Lung (tissue), 12 donors: ENCODE measurements around the gene CD300H. TPM values are rescaled to one million over a fixed set of nuclear protein-coding genes. Genes with fewer than 3 reads are reported as not detected.

ENCODE experiments used
- ATAC-seq: fragments of 200-7000 bp; cut with Tn5 transposase; one replicate; pipeline ENCODE4 v1.9.1; 2020; ENCODE audit warnings: moderate number of reproducible peaks; ENCODE audit not compliant: insufficient read depth, low FRiP score
- DNase-seq, 3 donors: peaks; one replicate each; pipeline ENCODE4 v3.0.0-alpha.2; 2013 to 2017
- H3K27ac ChIP-seq, 2 donors: one replicate each; pipeline ENCODE4 v1.5.1; 2013; ENCODE audit warnings: mild to moderate bottlenecking in 2 of 2, moderate library complexity in 2 of 2, control low read depth in 1 of 2, inconsistent platforms in 1 of 2, low read depth in 1 of 2, low read length in 1 of 2
- H3K27me3 ChIP-seq, 3 donors: one replicate each; pipeline ENCODE4 v1.5.1; 2013; ENCODE audit warnings: low read length in 2 of 3; ENCODE audit not compliant: control insufficient read depth in 3 of 3, insufficient read depth in 3 of 3
- H3K36me3 ChIP-seq, 4 donors: one replicate each; pipeline ENCODE4 v1.5.1; 2013; ENCODE audit warnings: low read length in 4 of 4, mild to moderate bottlenecking in 1 of 4, moderate library complexity in 1 of 4; ENCODE audit not compliant: control insufficient read depth in 4 of 4, insufficient read depth in 4 of 4
- H3K4me1 ChIP-seq, 5 donors: one replicate each; pipeline ENCODE4 v1.5.1; 2013; ENCODE audit warnings: low read length in 5 of 5, mild to moderate bottlenecking in 2 of 5, moderate library complexity in 1 of 5; ENCODE audit not compliant: control insufficient read depth in 5 of 5, insufficient read depth in 5 of 5
- H3K4me3 ChIP-seq: one replicate; pipeline ENCODE4 v1.5.1; 2013; ENCODE audit warnings: mild to moderate bottlenecking, control low read depth, moderate library complexity
- H3K9ac ChIP-seq, 2 donors: one replicate each; pipeline ENCODE4 v1.5.1; 2013; ENCODE audit warnings: low read length in 2 of 2, control low read depth in 1 of 2; ENCODE audit not compliant: insufficient read depth in 1 of 2
- H3K9me3 ChIP-seq, 4 donors: one replicate each; pipeline ENCODE4 v1.5.1; 2013; ENCODE audit warnings: low read length in 3 of 4, mild to moderate bottlenecking in 1 of 4, moderate library complexity in 1 of 4; ENCODE audit not compliant: control insufficient read depth in 4 of 4, insufficient read depth in 3 of 4
- WGBS, 2 donors: extraction: QIAGEN DNeasy Blood & Tissue Kit; methylation state at CpG; one replicate each; pipeline ENCODE4 v1.1.7; 2013; 5-methylcytosine and 5-hydroxymethylcytosine counted together
- polyA plus RNA-seq, 2 donors: library from polyadenylated mRNA; stranded (reverse); fragments of 200-250 nt; gene quantifications; one replicate each; pipeline ENCODE4 v1.2.1, GENCODE V29; 2013
- total RNA-seq, 2 donors: library from RNA; depleted of rRNA in 1 of 2; stranded (reverse); fragments of >200 nt in 1 of 2; gene quantifications; one replicate each; pipeline ENCODE4 v1.2.1, GENCODE V29; 2014 to 2021
- TF ChIP-seq, protein P1 (sequence below): IDR thresholded peaks from 2 replicates; pipeline ENCODE4 v1.5.1; 2012; ENCODE audit warnings: mild to moderate bottlenecking; ENCODE audit errors: control extremely low read depth, extremely low read depth
- donor health status: control.
- donor health status: control.
- donor health status: Bipolar disorder and iron deficiency.
- donor health status: healthy.
- donor health status: DM: yes; HTN: yes; CAD: no.

The CD300H gene
- total and polyA plus RNA-seq, 4 donors: 1.1 to 11.9 (median 3.4) TPM; not detected in 1

DNA sequence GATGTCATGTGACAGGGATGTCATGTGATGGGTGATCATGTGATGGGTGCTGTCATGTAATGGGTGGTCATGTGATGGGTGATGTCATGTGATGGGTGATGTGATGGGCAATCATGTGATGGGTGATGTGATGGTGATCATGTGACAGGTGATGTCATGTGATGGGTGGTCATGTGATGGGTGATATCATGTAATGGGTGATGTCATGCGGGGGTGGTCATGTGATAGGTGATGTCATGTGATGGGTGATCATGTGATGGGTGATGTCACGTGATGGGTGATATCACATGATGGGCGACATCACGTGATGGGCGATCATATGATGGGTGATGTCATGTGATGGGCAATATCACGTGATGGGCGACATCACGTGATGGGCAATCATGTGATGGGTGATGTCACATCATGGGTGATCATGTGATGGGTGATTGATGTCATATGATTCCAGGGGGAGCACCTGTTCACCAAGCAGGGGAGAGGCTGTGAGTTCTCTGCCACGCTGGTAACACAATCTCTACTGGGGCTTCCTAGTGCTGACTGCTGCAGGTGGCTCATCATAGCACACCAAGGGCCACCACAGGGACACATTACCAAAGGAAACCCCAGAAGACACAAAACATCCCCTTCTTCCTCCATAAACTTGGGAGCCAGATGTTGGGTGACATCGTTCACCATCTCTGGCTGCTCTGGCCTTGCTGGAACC is 52.5 kb downstream of the CD300H start:
- ATAC-seq (no peak), DNase-seq (no peak)
- Histone ChIP-seq H3K9me3 (peaks cover 0 to 8% (median 0%) of the 10 kb centered on the region in 4 donors), H3K9ac (no peak overlapping the region), H3K36me3 (no peaks in the 10 kb centered on the region), H3K4me1 (no peaks in the 10 kb centered on the region), H3K27ac (no peak overlapping the region), H3K4me3 (no peak overlapping the region), H3K27me3 (no peaks in the 10 kb centered on the region)
- TF ChIP-seq, protein P1, sequence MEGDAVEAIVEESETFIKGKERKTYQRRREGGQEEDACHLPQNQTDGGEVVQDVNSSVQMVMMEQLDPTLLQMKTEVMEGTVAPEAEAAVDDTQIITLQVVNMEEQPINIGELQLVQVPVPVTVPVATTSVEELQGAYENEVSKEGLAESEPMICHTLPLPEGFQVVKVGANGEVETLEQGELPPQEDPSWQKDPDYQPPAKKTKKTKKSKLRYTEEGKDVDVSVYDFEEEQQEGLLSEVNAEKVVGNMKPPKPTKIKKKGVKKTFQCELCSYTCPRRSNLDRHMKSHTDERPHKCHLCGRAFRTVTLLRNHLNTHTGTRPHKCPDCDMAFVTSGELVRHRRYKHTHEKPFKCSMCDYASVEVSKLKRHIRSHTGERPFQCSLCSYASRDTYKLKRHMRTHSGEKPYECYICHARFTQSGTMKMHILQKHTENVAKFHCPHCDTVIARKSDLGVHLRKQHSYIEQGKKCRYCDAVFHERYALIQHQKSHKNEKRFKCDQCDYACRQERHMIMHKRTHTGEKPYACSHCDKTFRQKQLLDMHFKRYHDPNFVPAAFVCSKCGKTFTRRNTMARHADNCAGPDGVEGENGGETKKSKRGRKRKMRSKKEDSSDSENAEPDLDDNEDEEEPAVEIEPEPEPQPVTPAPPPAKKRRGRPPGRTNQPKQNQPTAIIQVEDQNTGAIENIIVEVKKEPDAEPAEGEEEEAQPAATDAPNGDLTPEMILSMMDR: no peak
- 95 to 97% methylated on average over 10 of the region's 10 CpGs for WGBS, 2 donors

DNA sequence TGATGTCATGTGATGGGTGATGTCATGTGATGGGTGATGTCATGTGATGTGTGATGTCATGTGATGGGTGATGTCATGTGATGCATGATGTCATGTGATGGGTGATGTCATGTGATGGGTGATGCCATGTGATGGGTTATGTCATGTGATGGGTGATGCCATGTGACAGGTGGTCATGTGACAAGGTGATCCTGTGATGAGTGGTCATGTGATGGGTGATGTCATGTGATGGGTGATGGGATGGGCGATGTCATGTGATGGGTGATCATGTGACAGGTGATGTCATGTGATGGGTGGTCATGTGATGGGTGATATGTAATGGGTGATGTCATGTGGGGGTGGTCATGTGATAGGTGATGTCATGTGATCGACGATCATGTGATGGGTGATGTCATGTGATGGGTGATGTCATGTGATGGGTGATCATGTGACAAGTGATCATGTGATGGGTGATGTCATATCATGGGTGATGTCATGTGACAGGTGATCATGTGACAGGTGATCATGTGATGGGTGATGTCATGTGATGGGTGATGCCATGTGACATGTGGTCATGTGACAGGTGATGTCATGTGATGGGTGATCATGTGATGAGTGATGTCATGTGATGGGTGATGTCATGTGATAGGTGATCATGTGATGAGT is 53.2 kb downstream of the CD300H start:
- ATAC-seq (no peak), DNase-seq (peak; percentile 52 to 76 (median 57))
- WGBS, 2 donors: 69 to 98% methylated on average over 3 of the region's 3 CpGs
- no peaks in the 10 kb centered on the region for H3K36me3 ChIP-seq
- TF ChIP-seq, protein P1: no peak
- H3K4me1 ChIP-seq: no peaks in the 10 kb centered on the region
- H3K9ac ChIP-seq: no peak overlapping the region
- peaks cover 0 to 8% (median 0%) of the 10 kb centered on the region in 4 donors for H3K9me3 ChIP-seq
- no peak overlapping the region for H3K27ac ChIP-seq
- H3K27me3 ChIP-seq: no peaks in the 10 kb centered on the region
- H3K4me3 ChIP-seq: no peak overlapping the region

DNA sequence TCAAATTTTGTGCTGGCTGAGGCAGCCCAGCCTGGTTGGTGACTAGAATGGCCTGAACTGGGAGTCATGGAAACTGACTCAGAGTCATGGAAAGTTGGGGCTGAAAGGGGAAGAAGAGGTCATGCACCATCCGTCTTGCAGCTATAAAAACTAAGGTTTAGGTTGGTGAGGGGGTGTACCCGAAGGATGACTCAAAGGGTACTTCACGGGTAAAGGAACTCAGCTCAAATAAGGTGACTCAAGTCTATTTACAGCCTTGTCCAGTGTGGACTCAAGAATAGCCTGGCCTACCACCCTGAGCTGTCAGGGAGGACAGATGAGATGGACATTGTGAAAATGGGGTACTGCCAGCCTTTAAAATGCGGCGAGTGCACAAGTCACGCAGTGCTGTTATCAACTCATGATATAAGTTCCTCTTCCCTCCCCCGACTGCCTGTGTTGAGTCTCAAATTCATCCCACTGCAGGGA is 54.7 kb downstream of the CD300H start:
- Histone ChIP-seq H3K9me3 (peaks cover 0 to 8% (median 0%) of the 10 kb centered on the region in 4 donors), H3K4me3 (no peak overlapping the region), H3K36me3 (no peaks in the 10 kb centered on the region), H3K9ac (no peak overlapping the region), H3K4me1 (no peaks in the 10 kb centered on the region), H3K27ac (peak overlapping the region in 1 of 2 donors; percentile 62), H3K27me3 (no peaks in the 10 kb centered on the region)
- no peak for DNase-seq
- no peak for ATAC-seq
- 38 to 61% methylated on average over 7 of the region's 7 CpGs for WGBS, 2 donors
- TF ChIP-seq, protein P1: no peak
